Sciatic nerve (tissue), 2 donors: ENCODE measurements around the gene TOR4A. TPM values are rescaled to one million over a fixed set of nuclear protein-coding genes. Genes with fewer than 3 reads are reported as not detected.
"Not testable (repeated sequence)": the region's sequence is repeated elsewhere in the genome, so short reads cannot be mapped to it uniquely, and the experiment has no call there.

Experiments
- ATAC-seq: fragments of 200-7000 bp; cut with Tn5 transposase; one replicate; pipeline ENCODE4 v1.9.1; 2020; ENCODE audit warnings: mild to moderate bottlenecking, moderate library complexity
- DNase-seq: peaks from one replicate; pipeline ENCODE4 v3.0.0-alpha.2; 2020; ENCODE audit warnings: low spot score
- intact Hi-C: fragments of 100-400 bp; cut with DNase I; formaldehyde crosslinking; loops from one replicate; pipeline ENCODE4 v1.14.2; 2022
- total RNA-seq: library from RNA; stranded (reverse); fragmentation: NEBNext Ultra II Directional; extraction: Animal tissue kit (Norgen Biotek cat#: 25700); gene quantifications from one replicate; pipeline ENCODE4 v1.2.1, GENCODE V29; 2021
- donor health status: DM: no; HTN: no; CAD: no.
- donor health status: DM: no; HTN: no; CAD: no.

TOR4A gene
- total RNA-seq, 1 donor from 2014 or later: 4.0 TPM

- no peak for ATAC-seq
- intact Hi-C loops: no loop called here
- DNase-seq: no peak
Measured at GRCh38 chr9:137247135-137247915, 30.2 kb upstream of the TOR4A start.

GRCh38 chr9:137247916-137248175 lies 29.7 kb upstream of the TOR4A start:
- intact Hi-C loops: no loop called here
- DNase-seq: no peak
- no peak for ATAC-seq

DNA sequence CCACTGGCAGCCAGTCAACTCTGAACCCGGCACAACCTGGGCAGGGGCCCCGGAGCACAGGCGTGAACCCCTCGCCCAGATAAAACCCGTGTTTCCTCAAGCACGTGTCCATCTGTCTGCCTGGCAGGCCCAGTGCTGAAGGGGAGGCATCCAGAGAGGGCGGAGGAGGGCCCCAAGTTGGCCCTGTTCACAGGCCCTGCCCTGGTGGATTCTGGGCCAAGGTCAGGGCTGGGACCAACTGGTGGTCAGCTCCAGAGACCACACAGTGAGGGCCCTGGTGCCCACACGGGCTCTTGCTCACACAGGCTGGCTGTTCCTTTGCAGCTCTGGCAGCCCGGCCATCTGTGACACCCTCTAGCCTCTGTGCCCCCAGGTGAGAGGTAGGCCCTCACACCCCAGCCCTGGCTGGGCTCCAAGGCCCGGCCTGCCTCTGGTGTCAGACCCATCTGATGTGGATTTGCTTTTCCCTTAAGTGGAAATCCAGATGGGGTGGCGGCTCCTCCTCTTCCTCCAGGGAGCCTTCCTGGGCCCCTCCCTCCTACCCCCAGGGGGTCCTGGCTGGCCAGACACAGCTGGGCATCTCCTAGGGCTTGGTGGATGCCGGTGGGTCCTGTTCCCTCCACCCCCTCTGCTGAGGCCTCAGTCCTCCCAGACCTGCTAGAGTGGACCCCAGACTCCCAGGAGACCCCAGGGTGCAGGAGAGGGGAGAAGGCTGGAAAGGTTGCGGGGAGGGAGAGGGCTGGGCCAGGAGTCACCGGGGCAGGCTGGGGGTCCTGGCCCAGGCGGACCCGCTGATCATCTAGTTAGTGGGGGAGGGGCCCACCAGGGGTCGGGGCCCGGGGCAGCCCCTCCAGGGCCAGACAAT lies 27.0 kb upstream of the TOR4A start:
- intact Hi-C loops: no loop called here
- no peak for DNase-seq
- ATAC-seq: no peak

DNA sequence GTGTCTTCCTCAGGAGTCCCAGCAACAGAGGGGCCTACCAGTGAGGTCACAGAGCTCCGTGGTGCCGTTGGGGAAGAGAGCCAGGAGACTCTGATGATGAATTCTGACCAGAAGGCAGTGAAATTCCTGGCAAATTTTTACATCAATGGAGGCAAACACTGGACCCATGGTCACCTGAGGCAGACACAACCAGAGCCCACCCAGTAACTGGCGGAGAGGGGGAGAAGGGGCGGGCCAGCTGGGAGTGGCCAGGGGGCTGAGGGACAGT lies 26.4 kb upstream of the TOR4A start, which contains the start of gene STPG3:
Gene STPG3, plus strand, starts transcription at position 93 of the 268 bp plus-strand sequence. Its CDS starts 1 bp downstream, at position 94.
- DNase-seq (no peak), ATAC-seq (no peak)
- intact Hi-C loops: no loop called here

DNA sequence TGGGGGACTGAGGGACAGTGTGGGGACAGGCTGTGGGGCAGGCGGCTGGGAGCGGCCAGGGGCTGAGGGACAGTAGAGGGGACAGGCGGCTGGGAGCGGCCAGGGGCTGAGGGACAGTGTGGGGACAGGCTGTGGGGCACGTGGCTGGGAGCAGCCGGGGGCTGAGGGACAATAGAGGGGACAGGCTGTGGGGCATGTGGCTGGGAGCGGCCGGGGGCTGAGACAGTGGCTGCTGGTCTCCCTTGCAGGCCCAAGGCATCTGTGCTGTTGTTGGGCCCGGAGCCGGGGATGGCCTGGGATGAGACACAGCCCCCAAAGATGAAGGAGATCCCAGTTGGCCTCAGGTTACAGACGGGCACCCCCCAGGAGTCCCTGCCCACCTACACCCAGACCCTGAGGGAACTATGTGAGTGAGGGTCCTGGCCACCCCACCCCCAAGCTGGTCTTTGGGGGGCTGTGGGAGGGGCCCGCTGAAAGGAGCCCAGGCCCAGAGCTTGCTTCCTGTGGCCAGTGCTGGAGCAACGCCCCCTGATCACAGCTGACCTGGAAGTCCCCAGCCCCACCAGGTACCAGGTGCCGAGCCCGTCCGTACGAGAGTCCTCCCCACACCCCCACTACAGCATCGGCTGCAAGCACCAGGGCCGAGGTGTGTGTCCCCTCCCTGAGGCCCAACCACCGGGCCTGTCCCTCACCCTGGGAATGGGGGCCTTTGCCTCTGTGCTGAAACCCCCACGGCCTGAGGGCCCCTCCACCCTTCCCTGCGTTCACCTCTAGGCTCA lies 25.8 kb upstream of the TOR4A start:
- DNase-seq: no peak
- ATAC-seq: no peak
- intact Hi-C loops: no loop called here

- intact Hi-C loops: no loop called here
- DNase-seq (no peak), ATAC-seq (no peak)
Measured at GRCh38 chr9:137252555-137253506, 24.7 kb upstream of the TOR4A start.

- DNase-seq (no peak), ATAC-seq (peak; percentile 1)
- intact Hi-C loops: no loop called here
Measured at GRCh38 chr9:137253717-137254623, 23.6 kb upstream of the TOR4A start.

DNA sequence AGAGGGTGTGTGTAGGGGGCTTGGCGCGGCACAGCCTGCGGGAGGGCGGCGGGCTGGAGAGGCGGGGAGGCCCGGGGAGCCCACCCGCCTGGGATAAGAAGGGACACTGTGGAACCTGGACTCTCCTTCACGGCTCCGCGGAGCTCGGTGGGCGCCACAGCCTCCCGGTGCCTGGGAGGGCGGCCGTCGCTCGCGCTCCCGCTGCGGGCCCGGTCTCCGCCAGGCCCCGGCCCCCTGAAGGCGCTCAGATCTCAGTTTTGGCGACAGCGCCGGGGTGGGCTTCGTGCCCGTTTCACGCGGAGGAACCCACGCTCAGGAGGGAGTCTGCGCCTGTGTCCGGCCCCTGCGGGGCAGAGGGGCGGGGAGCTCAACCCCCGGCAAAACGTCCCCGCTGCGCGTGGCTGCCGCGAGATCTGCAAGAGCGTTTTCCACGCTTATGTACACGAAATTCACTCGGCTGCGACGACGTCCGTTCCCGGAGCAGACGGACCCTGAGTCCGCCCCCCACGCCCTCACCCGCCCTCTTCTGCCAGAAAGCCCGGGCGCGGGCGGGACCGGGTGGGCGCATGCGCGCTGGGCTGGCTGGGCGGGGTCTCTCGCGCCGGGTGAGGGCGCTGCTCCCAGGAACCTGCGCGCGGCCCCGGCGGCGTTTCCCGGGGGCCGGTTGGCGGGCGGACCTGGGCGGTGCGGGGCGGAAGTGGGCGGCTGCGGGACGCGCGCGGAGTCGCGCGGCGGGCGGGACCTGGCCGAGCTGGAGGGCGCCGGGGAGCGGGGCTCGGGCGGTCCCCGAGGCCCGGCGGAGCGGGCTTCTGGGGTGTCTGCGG lies 22.7 kb upstream of the TOR4A start, which contains the start of gene NELFB:
Gene NELFB, plus strand, starts transcription at position 704 of the 824 bp plus-strand sequence.
- peak; percentile 89 for ATAC-seq
- peak; percentile 96 for DNase-seq
- intact Hi-C loops: no loop called here

DNA sequence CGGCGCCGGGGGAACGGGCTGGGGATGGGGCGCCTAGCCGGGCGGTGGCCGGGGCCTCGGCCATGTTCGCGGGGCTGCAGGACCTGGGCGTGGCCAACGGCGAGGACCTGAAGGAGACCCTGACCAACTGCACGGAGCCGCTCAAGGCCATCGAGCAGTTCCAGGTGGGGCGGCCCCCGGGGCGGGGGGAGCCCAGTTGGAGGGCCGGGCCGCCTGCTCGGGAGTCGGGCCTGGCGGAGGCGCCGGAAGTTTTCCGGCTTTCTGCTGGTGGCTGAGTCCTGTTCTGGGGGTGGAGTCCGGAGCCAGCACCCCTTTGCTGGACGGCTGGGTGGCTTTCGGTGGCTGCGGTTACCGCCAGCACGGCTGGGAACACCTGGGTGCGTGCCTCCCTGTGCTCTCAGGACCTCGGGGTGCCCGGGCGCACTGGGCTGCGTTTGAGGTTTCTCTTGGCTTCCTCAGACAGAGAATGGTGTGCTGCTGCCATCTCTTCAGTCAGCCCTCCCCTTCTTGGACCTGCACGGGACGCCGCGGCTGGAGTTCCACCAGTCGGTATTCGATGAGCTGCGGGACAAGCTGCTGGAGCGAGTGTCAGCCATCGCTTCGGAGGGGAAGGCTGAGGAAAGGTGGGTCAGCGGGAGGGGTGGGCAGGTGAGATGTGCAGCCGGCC lies 21.9 kb upstream of the TOR4A start:
- intact Hi-C loops: no loop called here
- ATAC-seq (peak; percentile 3), DNase-seq (no peak)

DNA sequence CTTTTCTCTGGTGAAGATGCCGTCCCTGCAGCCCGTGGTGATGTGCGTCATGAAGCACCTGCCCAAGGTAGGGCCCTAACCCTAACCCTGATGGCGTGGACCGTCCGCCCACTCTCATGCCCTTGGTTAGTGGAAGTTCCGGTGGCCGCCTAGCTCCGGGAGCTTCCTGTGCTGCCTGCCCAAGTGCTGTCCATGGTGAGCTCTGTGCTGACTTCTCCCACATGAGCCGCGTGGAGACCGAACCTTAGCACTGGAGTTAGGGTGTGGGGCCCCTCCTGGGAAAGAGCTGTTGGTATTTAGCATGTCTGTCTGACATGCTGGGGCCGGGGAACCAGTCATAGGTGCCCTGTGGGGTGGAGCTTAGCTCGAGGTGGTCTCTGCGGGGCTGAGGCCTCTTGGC lies 21.2 kb upstream of the TOR4A start:
- ATAC-seq (no peak), DNase-seq (no peak)
- intact Hi-C loops: no loop called here

DNA sequence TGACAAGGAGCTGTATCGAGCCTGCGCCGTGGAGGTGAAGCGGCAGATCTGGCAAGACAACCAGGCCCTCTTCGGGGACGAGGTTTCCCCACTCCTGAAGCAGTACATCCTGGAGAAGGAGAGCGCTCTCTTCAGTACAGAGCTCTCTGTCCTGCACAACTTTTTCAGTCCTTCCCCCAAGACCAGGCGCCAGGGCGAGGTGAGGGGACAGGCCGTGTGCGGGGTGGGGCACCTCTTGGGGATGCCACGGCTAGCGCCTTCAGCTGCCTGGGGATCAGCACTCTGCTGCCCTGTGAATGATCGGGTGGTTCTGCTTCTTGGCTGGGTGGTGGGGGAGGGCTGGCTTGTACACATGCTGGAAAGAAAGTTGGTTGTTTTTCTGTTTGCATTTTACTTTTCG lies 20.7 kb upstream of the TOR4A start:
- intact Hi-C loops: no loop called here
- ATAC-seq: no peak

DNA sequence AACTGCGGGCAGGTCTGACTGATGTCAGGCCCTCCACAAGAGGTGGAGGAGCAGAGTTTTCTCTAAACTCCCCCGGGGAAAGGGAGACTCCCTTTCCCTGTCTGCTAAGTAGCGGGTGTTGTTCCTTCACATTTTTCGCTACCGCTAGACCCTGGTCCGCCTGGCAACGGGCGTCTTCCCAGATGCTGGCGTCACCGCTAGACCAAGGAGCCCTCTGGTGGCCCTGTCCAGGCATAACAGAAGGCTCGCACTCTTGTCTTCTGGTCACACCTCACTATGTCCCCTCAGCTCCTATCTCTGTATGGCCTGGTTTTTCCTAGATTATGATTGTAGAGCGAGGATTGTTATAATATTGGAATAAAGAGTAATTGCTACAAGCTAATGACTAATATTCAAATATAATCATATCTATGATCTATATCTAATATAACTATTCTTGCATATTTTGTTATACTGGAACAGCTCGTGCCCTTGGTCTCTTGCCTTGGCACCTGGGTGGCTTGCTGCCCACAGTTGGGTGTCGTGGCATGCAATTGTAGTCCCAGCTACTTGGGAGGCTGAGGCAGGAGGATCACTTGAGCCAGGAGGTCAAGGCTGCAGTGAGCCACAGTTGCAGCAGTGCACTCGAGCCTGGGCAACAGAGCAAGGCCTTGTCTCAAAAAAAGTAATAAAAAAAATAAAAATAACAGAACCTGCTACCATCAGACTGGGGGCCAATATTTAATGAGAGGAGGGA lies 15.2 kb upstream of the TOR4A start:
- DNase-seq, ATAC-seq, intact Hi-C loops: not testable (repeated sequence)

More for the DNA sequence above, 20.7 kb upstream of the TOR4A start:
- no peak for DNase-seq

DNA sequence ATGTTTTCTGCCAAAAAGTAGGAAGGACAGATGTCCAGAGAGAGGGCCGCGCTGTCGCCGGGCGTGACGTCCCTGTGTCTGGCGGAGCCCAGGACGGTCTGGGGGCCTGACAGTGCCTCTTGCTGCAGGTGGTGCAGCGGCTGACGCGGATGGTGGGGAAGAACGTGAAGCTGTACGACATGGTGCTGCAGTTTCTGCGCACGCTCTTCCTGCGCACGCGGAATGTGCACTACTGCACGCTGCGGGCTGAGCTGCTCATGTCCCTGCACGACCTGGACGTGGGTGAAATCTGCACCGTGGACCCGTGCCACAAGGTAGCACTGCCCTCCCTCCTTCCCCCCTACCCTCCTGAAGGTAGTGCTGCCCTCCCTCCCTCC lies 14.6 kb upstream of the TOR4A start:
- ATAC-seq: no peak
- intact Hi-C loops: no loop called here
- DNase-seq: no peak

GRCh38 chr9:137263506-137263905 lies 14.0 kb upstream of the TOR4A start:
- ATAC-seq (no peak), DNase-seq (no peak)
- intact Hi-C loops: no loop called here

- intact Hi-C loops: no loop called here
- ATAC-seq: no peak
- DNase-seq: no peak
Measured at GRCh38 chr9:137264067-137264466, 13.5 kb upstream of the TOR4A start.
